GM19238 (cell line): ENCODE results near the gene DPF3.

Experiments used
- DNase-seq: peaks from one replicate; pipeline ENCODE4 v3.0.0; 2011; ENCODE audit warnings: low spot score; ENCODE audit not compliant: insufficient read length

The DPF3 gene

DNA sequence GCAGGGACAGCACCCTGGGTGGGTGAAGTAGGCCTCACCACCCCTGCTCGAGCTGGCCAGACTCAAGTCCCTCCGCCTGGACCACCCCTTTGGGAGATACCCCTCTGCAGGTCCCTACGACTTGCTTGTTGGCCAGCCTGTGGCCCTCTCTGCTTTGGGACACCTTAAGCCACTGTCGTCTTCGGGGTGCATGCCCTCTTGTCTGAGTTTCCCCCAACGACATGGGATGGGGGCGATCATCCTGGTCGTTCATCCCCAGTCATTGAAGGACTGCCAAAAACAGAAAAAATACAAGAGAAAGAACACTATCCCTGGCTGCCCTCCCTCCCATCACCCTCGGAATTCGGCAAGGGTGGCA is 151.1 kb downstream of the DPF3 start:
- no peak for DNase-seq

DNA sequence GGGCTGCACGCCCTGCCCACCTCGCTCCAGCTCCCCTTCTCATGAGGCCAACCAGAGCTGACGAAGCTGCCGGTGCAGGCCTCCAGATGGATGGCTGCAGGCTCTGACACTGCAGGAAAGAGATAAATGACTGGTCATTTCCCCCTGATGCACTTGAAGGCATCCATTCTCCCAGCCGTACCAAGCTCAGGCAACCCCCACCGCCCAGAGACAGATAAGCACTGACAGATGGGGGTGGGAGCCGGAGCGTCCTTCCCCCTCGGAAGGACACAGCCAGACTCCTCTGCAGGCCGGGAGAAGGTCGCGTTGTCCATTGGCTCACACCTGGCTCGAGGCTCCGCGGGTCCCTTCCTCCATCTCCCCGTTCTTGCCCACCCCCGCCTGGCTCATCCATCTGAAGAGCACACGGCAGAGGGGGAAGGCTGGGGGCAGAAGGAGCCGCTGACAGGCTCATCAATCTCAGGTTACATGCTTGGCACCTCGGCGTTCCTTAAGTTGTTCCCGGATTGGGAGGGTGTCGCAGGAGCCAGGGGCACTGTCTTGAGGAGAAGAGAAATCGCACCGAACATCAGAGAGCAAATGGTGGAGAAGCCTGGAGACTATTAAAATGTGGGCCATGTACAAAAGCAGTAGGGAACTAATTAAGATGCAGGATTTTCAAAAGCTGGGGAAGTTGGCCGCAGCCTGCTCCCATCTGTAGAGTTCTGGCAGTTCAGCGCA is 151.6 kb downstream of the DPF3 start:
- no peak for DNase-seq

DNA sequence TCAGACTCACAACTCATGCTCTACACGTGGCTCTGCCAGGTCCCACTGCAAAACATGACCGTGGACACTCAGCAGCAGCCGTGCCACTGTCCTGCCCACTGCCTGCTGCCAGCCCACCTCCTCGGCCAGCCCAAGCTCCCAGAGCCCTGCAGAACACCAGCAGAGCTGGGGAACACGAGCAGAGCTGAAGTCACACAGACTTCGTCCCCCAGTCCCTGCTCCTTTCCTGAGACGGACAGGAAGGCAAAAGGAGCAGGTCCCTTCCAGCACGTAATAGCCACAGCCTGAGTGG is 152.1 kb downstream of the DPF3 start:
- no peak for DNase-seq

DNA sequence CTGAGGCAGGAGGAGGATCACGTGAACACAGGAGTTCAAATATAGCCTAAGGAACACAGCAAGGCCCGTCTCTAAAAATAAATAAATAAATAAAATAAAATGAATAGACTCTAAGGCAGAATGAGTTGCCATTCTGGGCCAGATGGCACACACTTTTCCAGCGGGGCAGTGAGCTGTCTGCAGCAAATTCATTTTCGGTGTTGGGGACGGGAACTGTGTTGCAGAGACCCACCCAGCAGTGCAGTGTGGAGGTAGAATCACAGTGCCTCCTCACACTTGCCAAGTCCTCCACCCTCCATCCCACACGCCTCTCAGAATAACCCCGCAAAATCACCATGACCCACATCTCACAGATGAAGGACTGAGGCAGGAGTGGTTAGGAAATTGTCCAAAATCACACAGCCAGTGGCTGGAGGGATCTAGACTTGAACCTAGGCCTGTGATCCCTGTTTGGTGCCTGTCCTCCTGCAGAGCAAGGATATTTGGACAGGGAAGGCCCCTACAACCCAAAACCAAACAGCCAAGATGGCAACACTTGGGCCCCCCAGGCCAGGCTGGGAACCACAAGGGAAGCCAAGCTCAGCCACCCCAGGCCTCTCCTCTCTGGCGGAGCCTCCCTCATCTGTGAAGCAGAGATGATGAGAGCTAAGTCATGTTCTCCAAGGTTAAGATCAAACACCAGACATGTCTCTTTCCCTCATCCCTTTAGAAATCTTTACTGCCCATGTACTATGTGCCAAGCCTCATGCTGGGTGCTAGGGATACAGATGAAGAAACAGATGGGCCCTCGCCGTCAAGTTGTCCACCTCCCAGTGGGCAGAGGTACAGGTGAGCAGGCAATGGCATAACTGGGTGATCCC is 152.7 kb downstream of the DPF3 start:
- DNase-seq: no peak

DNA sequence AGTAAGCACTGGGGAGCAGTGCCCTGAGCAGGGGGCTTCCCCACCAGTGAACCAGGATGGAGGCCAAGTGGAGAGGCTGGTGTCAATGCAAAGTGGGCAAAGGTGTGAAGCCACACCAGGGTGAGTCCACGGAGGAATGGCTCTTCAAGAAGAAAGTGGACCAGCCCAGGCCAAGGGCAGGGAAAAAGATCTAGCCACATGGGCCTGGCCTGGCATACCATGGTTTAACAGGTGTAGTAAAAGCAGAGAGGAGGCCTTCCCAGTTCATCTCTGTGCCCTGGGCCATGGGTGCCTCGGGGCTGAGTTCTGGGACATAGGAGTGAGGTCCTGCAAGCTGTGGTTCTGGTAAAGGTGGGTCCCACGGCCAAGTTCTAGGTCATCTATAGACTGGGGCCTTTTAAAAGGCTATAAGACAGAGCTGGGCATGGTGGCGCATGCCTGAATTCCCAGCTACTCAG is 153.4 kb downstream of the DPF3 start:
- no peak for DNase-seq

DNA sequence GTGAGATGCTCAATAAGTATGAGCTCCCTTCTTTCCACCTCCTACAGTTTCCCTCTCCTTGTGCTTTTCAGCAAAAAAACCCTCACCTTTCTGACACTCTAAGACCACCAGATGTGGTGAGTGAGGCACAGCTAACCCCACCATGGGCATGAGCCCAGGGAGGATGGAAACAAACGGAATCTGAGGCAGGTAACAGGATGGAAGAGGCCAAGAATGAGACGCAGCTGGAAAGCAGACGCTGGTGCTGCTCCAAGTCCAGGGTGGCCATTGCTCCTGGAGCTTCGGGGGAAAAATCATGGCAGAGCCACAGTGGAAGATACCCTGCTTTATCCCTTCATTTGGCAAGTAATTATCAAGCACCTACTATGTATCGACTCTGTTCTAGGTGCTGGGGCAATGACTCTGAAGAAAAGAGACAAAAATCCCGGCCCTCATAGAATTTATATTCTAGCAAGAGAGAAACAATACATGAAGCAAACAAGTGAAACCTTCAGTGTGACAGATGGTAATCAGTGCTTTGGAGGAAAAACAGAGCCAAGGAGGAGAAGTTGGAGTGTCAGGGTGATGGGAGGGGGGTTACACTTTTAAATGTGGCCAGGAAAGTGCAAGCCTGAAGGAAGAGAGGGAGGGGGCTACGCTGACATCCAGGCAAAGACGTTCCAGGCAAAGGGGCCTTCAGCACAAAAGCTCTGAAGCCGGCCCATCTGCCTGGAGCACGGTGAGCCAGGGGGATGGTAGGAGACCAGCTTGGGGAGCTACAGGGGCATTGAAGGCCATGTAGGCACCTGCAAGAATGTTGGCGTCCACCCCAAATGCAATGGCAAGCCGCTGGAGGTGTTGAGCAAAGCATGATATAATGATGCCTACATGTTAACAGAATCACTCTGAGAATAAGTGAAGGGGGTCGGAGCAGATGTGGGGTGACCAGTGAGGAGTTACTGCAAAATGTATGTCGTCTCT is 154.2 kb downstream of the DPF3 start:
- no peak for DNase-seq

DNA sequence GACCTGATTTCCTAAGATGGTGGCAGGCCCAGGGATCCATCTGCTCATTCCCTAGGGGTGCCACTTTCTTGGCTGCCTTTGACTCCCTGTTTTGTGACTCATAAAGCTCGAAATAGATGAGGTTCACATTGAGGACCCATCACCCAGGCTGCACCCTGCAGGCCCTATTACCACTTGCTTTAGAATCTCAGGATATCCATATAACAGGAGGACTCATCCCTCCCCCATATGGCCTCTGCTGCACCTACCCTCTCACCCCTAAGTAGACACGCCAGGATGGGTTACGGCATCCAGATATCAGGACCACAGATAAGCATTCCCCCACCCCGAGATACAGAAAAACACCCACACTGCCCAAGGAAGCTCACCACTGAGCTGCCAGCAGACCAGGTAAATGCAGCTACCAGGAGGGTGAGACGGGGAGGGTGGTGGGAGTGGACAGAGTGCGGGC is 155.7 kb downstream of the DPF3 start:
- DNase-seq: no peak

DNA sequence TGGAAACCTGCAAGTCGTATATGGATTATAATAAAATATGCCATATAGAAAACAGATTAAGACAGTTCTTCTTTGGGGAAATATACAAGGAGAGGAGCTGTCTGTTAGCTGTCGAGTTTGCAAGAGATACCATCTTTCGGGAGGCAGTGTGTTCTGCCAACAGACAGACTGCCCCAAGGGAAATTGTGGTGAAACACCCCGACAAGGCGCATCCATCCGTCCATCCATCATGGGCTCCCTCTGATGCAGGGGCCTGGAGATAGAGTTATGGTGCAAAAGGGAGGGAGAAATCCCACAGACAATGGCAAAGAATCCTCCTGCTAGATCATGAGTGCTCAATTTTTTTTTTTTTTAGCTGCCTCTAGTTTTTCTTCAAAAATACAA is 156.3 kb downstream of the DPF3 start:
- no peak for DNase-seq

DNA sequence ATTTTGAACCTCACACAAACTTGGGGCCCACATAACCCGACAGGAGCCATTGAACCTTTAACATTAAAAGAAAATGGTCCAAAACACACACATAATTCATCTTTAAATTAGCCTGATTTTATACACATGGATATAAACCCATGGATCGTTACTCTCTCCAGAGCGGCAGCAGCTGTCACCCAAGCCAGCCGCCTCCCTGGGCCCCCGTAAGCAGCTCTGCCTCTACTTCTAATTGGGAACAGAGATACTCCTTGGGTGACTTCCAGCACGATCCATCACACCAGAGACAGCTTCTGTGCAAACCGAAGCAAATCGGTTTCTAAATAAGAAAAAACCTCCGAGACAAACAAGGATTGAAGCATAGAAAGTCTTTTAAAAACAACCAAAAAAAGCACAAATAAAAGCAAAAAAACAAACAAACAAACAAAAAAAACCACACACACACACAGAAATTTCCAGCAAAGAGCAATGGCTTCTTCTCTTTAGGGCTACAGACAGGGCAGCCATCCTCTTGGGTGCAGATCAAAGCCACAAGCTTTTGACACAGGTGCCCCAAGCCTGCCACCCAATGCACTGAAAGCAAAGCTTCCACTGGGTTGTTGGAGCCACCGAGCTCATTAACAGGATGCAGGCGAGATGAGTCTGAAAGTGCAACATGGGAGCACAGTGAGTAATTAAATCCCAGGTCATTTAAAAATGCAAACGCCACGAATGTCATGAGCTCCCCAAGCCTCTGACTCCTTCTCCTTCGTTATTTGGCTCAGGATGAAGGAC is 156.9 kb downstream of the DPF3 start:
- DNase-seq: no peak

DNA sequence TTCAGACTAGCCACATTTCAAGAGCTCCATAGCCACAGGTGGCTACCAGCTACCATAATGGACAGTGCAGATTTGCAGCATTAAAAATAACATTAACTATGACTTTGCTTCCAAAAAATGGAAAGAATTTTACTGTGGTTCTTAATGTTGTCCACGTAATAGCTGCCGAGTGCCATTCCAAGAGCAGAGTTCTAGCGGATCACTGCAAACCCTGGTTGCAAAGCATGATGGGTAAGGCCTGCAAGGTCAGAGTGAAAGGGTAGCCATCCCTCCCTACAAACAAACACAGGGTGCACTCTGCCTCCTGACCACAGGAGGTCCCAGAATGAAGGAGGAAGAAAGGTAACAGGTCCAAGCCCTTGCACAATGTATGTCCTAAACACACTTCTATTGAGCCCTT is 157.6 kb downstream of the DPF3 start:
- no peak for DNase-seq

DNA sequence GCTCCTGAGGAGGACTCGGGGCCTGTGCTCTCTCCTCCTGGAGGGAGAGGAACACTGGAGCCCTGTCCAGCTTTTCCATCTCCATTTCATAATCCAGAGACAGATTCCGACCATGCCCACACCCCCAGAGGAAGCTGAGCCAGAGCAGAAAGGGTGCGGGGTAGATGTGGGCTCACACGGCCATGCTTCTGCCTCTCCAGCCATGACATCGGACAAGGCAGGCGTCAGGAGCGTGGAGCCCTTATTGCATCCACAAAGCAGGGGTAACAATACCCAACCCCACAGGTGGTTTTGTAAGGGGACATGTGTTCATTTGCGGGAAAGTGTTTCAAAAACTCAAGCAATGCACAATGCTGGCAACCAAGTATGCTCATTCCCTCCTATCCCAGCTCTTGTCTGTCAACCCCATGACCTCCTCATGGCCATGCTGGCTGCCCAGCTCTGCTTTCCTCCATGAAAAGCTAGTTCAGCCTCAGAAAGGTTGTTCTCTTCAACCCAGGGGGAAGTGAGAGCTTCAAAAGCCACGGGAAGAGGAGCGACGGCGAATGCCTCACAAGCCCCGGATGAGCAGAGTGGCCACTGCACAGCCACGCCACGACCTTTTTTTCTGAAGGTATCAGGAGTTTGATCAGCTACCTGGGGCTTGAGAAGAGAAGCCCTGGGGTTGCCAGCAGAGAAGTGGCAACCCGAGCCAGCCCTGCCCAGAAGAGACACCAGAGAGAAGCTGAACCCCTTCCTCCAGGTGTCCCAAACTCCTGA is 161.7 kb downstream of the DPF3 start:
- DNase-seq: no peak

DNA sequence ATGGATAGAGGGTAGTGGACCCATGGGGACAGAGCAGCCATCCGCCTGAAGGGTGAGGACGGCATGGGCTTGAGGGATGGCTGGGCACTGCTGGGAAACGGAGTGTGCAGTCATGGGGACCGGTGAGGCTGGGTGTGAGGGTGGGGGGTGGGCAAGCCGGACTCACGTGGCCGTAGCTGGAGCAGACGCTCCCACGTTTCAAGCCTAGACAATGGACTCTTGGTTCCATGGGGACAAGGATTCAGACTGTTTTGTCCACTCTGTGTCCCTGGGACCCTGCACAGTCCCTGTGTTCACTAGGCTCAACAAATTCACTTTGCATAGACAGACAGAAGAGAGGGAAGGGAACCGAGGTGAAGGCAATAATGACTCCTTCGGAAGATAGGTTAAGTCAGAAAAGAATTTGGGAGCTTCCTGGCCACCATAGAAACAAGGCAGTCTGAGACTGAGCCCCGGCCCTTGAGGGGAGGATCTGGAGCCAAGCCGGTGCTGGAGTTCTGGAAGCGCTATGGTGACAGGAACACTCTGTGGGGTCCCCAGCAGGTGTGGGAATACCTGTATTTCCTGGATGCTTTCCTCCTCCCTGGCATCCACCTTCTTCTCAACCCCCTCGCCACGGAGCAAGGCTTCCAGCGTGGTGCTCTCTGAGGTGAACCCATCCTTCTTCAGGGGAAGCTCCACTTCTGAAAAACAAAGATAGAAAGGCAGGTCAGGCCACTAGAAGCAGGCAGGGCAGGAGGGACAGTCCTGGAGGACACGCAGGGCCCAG is 162.5 kb downstream of the DPF3 start:
- DNase-seq: no peak

DNA sequence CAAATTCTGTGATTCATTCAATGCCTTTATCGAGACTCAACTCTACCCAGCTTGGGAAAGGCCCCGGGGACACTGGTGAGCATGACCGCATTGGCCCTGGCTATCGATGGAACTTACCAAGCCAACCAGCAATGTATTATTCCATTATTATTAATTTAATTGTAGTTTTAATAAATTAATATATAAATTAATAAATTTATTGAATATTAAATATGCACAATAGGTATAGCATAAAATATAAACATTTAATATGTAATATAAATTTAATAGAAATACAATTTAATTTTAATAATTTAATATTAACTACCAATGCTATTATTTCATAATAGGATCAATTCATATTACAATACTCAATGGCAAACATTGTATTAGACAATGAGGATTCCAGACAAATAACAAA is 163.4 kb downstream of the DPF3 start:
- no peak for DNase-seq

DNA sequence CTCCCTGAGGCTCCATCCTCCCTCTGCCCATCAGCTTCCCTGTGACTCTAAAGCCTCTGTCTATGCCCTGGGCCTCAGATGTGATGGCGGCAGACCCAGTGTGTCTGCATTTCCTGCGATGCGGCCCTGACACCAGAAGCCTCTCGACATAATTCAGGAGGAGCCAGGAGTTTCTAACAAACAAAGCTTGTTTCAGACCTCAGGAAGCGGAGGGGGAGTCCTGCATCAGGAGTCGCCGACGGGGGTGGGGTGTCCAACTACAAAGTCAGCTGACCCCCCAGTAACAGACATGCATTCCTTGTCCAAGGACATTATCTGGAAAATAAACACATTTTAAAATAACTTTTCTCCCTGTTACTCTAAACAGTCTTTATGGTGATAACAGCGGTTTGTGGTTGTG is 167.5 kb downstream of the DPF3 start:
- DNase-seq: no peak

DNA sequence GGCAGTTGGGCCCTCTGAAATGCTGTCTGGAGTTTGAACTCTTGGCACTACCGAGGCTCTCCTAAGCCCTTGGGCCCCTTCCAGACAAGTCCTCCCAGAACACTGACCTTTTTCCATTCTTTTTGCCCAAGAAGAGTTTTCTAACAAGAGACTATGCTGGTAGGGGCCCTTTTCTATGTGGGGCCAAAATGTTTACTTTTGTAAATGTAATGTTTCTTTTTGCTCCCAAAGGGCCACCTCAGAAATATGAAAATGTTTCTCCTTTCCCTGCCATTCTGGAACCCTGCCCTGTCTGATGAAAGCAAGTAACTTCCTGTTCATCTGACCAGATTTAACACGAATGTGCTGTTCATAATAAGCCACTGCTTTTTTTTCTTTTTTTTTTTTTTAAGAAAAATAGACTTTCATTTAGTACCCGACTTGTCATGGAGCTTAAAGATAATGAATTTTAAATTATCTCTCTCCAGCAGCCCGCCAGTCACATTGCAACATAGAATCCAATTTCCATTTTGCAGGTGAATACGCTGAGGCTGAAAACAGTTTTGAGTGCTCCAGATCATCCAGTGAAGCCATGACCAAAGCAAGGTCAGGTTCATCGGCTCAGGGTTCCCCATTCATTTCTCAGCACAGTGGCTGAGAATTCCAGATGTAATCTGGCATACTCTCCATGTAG is 169.9 kb downstream of the DPF3 start:
- DNase-seq: no peak

DNA sequence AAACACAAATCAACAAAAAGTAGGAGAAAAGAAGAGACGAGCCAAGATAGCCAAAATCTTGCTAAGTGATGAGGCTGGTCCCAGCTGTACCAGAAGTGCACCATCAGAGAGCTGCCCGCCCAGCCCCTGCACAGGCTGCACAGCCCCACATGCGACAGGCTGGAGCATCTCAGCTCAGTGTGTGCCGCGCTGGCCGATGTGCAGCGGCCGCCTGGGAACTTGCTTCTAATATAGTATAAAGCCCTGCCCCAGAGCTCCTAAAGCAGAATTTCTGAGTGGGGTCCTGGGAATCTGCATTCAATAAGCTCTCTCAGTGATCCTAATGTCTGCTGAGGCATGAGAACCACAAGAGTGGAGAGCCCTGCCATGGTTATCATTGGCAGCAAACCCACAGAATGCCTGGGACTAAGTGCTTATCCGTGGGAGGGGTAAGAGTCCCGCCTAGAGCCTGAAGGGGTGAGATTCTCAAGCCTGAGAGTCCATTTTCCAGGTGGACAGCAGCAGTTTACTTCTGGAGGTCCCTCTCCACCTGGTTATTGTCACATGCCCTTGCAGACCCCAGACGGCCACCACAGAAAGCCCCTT is 171.6 kb downstream of the DPF3 start:
- no peak for DNase-seq

DNA sequence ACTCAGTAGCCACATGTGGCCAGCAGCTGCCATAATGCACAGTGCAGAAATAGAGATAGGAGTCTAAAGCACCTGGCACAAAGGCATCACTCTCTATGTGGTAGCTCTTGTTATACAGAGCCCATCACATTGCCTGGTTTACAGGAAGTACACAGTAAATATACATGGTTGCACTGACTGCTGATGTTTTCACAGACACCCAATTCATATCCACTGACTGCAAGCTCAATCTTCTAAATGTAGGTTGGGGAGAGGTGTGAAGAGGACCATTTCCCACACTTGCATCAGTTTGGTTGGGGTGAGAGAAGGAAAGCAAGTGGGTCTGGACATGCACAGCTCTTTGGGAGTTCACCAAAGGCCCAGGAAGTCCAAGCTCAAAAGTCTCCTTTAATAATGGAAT is 172.8 kb downstream of the DPF3 start:
- no peak for DNase-seq

DNA sequence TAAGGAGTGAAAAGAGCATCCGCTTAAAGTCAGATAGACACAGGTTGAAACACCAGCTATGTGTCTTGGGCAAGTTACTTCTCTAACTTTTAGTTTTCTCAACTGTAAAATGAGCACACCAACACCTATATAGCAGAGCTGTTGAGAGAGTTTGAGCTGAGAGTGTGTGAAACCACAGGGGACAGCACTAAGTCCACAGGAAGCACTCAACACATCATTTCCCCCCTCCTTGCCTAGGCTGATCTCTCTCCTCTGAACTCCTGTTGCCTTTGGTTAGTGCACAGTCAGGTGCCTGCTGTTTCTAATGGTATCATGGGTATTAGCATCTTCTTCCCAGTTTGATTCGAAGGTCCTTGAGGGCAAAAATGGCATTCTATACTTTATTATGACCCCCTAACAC is 176.7 kb downstream of the DPF3 start:
- DNase-seq: no peak

DNA sequence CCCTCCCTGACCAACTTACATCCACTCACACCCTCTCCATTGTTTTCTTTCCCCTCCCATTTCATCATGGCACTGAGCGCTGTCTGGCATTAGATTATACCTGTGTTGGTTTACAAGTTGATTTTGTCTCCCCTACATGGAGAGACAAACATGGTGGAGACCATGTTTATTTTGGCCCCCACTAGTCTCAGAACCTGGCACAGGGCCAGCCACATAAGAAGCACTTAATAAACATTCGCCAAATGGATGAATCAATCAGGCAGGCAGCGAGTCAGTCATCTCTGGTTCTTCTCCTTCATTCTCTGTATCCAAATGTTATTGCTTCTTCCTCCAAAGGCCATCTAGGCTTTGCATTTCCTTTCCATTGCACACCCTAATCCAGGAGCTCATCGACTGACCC is 177.4 kb downstream of the DPF3 start:
- no peak for DNase-seq
